Measurements from ENCODE around the gene DTX1. TPM values are rescaled to one million over a fixed set of nuclear protein-coding genes. Genes with fewer than 3 reads are reported as not detected.

Gene DTX1
- total and polyA plus RNA-seq, 2 donors (not counting 1 experiment from before 2014, with no cell fraction given), result 47.0 to 49.5 TPM

- whole genome bisulfite sequencing (ENCODE audit: insufficient coverage), result 14% methylated on average over 8 of the region's 17 CpGs
- Mint-ChIP-seq H3K27ac (peak overlapping the region; percentile 86), H3K4me1 (peaks cover 85% of the 10 kb centered on the region), H3K27me3 (no peaks in the 10 kb centered on the region), H3K9me3 (ENCODE audit: insufficient read depth) (no peaks in the 10 kb centered on the region), H3K4me3 (peak overlapping the region; percentile 74)
- peaks cover 53% of the 10 kb centered on the region for H3K79me2 ChIP-seq (ENCODE audit: control insufficient read depth, insufficient read depth, low read length)
- H3K27ac ChIP-seq (ENCODE audit: low read length in 2 of 2), result peak overlapping the region; percentile 76 to 85
- H3K36me3 ChIP-seq (replicated peaks in 1 of 2; ENCODE audit: control extremely low read depth in 1 of 2, control insufficient read depth in 1 of 2, extremely low read depth in 1 of 2, insufficient read depth in 2 of 2, low read length in 1 of 2), result peaks cover 1 to 13% of the 10 kb centered on the region in 2 experiments
- peak; percentile 21 for ATAC-seq (ENCODE audit: low read depth)
- H3K9ac ChIP-seq (ENCODE audit: low read length), result peak overlapping the region; percentile 43
- intact Hi-C loops (cut with micrococcal nuclease), result loop anchor here (1.0 kb wide), 1 partner anchor 11 kb away; no protein-coding TSS in a partner anchor
- H3K4me2 ChIP-seq (replicated peaks; ENCODE audit: low read depth, low read length, poor library complexity, severe bottlenecking), result peak overlapping the region; percentile 77
- peak overlapping the region; percentile 11 for H2AFZ ChIP-seq (ENCODE audit: insufficient read depth, low read depth, low read length, poor library complexity, severe bottlenecking)
- peak; percentile 58 for DNase-seq
- no peaks in the 10 kb centered on the region for H3K27me3 ChIP-seq (replicated peaks in 1 of 4; ENCODE audit: control extremely low read depth in 1 of 4, control insufficient read depth in 3 of 4, insufficient read depth in 4 of 4, low read length in 3 of 4)
- H4K20me1 ChIP-seq (ENCODE audit: control insufficient read depth, insufficient read depth, low read length, poor library complexity, severe bottlenecking), result no peaks in the 10 kb centered on the region
- peaks cover 97 to 98% of the 10 kb centered on the region in 2 donors for H3K4me1 ChIP-seq (ENCODE audit: control insufficient read depth in 2 of 2, insufficient read depth in 2 of 2, low read length in 2 of 2)
- no peaks in the 10 kb centered on the region for H3K9me3 ChIP-seq (ENCODE audit: control extremely low read depth in 1 of 3, control insufficient read depth in 2 of 3, insufficient read depth in 1 of 3, low read length in 2 of 3)
- no peak for TF ChIP-seq CTCF (IDR thresholded peaks at IDR 0.05)
- TF ChIP-seq EZH2 (IDR thresholded peaks at IDR 0.05; ENCODE audit: borderline replicate concordance, insufficient read depth, low read depth, low read length, poor library complexity, severe bottlenecking), result no peak
- ChIA-PET CTCF (interaction anchor here (0.7 to 1.3 kb wide), 8 partner anchors 8 to 63 kb away, joined by 3 to 8 read pairs (median 4); partner anchors contain the start of gene CFAP73), POLR2A (interaction anchor here (0.6 to 1.2 kb wide), 4 partner anchors 20 to 36 kb away, joined by 4 to 7 read pairs (median 4); no protein-coding TSS in a partner anchor)
- H3K4me3 ChIP-seq (ENCODE audit: control extremely low read depth in 1 of 5, extremely low read depth in 1 of 5, insufficient read depth in 1 of 5, low read depth in 2 of 5, low read length in 4 of 5), result peak overlapping the region in 3 of 5 experiments; percentile 5 to 20 (median 16)
Measured at GRCh38 chr12:113086249-113087164, 30.0 kb downstream of the DTX1 start.
